ENCODE results near the gene CCL13.
"Not testable (repeated sequence)": the region's sequence is repeated elsewhere in the genome, so short reads cannot be mapped to it uniquely, and the experiment has no call there.

The CCL13 gene

DNA sequence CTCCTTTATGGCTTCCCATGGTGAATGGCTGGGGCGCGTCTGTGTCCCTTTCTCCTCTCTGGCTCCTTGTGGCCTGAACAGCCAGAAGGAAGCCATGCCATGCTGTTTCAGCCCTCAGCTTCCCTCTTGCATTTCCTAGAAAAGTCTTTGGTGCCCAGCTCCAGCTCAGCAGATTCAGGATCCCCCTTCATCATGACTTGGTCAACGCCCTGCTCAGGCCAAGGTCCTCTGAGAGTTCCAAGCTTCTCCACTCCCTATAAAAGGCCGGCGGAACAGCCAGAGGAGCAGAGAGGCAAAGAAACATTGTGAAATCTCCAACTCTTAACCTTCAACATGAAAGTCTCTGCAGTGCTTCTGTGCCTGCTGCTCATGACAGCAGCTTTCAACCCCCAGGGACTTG, at the start of gene CCL13:
CCL13 (plus strand) TSS at position 287 of the 400 bp plus-strand sequence; CDS start at position 334, 47 bp downstream.
- no peak for DNase-seq

DNA sequence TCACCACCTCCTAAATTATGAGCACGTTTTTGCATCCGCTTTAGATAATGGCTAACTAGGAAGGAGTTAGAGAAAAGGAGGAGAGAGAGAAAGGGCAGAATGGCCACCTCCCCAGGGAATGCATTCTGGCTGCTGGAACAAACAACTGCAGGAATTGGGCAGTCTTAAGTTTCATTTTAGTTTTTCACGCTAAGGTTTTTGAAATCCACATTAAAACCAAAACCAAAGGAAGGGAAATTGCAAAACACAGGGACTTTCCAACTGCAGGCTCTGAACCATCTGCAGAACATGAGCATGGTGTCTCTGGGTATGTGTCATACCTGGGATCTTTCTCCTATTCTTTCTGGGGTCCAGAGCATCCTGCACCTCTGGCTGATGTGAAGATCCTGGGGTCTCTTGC, 49.2 kb upstream of the CCL13 start:
- no peak for DNase-seq

DNA sequence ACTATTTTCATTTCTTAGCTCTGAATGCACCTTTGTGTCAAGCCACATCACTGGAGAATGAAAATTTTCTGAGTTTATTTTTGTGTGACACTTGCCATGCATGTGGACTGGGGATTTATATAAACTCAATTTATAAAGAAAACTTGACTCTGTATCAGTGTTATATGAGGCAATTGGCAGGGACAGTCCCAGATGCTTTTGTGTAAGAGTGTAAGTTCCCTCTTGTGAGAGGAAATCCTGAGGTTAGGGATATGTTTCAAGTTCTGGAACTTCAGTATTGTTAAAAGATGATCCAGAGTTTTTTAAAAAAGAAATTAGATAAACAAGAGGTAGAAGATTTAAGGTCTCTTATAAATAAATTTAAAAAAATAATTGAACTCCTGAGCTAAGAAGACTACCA, 47.9 kb upstream of the CCL13 start:
- DNase-seq, result no peak

DNA sequence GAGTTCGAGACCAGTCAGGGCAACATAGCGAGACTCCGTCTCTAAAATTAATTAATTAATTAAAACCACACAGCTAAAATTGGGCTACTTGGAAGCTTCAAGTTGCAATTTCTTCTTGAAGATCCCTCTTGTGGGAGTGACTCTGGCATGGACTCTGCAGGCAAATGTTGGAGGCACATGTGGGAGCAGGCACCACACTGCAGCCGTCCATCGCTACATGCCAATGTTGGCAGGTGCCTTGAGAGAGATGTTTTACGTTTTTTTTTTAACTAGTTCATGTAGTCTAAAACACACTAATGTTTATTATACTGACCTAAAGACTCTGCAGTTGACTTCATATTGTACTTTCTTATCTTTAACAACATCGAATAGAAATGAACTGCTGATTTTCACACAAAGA, 45.0 kb upstream of the CCL13 start:
- no peak for DNase-seq

DNA sequence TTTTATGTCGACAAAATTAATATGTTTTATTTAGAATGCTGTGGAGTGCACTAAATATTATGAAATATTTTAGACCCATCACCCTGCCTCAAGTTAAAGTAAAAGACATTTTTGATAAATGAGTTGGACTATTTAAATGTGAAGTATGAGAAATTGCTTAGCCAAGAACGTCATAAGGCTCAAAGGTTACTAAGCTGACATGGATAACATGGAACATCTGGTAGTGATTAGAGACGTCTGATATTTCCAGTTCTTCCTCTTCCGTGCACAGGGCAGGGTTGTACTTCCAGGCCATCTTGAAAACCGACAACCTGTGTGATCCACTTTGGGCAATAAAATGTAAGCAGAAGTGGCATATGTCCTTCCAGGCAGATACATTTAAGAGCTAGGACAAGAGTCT, 44.2 kb upstream of the CCL13 start:
- no peak for DNase-seq

DNA sequence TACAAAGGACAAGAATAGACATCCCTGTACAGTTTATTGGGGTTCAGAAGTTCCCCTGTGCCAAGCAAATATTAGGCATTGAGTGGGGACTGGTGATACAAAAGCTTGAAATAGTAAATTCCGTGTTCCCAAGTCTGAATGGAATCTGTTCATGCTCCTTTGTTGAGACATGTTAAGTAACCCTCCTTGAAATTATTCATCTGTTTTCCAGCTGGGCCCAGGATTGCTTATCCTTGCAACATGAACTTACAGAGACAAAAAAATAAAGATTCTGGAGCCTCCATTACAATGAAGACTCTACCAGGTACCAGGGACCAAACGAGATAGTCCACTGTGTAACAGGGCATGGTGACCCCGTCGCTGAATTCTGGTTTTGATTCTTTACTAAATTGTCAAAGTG, 43.1 kb upstream of the CCL13 start:
- no peak for DNase-seq

DNA sequence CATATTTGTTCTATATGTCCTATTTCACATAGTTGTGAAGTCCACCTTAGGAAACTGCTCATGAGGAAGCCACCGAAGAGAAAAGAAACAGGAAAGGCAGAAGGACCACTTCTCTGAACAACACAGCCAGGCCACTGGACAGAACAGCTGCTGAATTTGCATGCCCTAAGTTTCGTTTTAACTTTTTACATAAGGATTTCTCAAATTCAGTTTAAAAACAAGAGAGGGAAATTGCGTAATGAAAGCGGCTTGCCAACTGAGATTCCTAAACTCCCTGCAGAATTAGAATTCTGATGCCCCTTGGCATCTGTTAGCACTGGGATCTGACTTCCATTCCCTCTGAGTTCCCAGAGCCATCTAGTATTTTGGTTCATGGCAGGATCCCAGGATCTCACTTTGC, 42.0 kb upstream of the CCL13 start:
- no peak for DNase-seq

DNA sequence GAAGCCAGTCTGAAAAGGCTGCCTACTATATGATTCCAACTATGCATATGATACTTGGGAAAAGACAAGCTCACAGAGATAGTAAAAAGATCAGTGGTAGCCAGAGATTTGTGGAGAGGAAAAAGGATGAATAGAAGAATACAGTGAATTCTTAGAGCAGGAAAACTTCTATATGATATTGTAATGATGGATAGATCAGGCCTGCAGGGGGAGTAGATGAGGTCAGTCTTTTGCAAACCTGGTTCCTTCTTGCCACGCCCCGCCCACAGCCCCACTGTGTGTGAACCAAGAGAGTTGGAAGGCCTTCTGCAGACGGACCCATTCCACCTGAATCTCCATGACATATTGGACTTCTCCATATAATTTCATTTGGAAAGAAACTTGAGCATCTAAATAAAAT, 37.8 kb upstream of the CCL13 start:
- no peak for DNase-seq

DNA sequence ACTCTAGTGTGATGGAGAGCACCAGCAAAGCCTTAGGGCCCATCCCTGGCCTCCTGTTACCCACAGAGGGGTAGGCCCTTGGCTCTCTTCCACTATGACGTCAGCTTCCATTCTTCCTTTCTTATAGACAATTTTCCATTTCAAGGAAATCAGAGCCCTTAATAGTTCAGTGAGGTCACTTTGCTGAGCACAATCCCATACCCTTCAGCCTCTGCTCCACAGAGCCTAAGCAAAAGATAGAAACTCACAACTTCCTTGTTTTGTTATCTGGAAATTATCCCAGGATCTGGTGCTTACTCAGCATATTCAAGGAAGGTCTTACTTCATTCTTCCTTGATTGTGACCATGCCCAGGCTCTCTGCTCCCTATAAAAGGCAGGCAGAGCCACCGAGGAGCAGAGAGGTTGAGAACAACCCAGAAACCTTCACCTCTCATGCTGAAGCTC, 37.2 kb upstream of the CCL13 start, which contains the start of gene CCL8:
CCL8 (plus strand) TSS at position 397 of the 445 bp plus-strand sequence. CDS start 67 bp downstream, outside the sequence.
- DNase-seq, result no peak

DNA sequence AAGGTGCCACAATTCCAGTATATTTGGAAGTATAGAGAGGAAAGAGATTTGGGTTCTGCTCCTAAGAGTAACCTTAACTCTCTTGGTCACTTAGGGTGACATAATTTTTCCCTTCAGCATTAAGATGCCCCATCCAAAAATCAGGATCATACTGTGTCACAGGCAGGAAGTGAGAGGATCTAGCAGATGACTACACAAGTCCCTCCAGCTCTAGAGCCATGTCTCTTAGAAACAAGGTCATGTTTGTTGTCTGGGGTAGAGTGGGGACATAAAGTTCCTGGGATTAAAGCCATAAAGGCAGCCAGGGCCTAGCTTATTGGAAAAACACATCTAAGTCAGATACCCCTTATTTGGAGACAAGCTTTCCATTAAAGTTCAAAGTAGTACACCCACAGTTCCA, 34.3 kb upstream of the CCL13 start:
- no peak for DNase-seq

DNA sequence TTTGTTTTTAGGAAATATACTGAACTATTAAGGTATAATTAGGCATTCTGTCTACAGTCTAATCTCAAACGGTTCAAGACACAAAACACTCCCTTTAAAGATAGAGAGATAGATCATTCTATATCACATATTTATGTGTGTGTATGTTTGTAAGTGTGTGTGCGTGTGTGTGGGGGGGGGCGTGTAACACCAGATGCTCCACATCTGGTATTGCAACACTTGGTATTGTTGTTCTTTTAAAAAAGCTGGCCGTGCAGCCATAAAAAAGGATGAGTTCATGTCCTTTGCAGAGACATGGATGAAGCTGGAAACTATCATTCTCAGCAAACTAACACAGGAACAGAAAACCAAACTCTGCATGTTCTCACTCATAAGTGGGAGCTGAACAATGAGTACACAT, 28.7 kb upstream of the CCL13 start:
- not testable (repeated sequence) for DNase-seq

DNA sequence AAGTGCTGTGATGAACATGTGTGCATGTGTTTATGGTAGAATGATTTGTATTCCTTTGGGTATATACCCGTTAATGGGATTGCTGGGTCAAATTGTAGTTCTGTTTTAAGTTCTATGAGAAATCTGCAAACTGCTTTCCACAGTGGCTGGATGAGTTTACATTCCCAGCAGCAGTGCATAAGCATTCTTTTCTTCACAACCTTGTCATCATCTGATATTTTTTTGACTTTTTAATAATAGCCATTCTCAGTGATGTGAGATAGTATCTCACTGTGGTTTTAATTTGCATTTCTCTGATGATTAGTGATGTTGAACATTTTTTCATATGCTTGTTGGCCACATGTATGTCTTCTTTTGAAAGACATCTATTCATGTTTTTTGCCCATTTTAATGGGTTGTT, 18.6 kb upstream of the CCL13 start:
- DNase-seq, result no peak

DNA sequence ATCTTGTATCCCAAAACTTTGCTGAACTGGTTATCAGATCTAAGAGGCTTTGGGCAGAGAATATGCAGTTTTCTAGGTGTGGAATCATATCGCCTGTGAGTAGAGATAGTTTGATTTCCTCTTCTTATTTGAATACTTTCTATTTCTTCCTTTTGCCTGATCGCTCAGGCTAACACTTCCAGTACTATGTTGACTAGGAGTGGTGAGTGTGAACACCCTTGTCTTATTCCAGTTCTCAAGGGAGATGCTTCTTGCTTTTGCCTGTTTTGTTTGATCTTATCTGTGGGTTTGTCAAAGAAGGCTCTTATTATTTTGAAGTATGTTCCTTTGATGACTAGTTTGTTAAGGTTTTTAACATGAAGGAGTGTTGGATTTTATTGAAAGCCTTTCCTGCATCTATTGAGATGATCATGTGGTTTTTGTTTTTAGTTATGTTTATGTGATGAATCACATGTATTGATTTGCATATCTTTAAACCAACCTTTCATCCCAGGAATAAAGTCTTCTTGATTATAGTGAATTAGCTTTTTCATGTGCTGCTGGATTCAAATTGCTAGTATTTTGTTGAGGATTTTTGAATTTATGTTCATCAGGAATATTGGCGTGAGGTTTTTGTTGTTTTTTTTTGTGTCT, 17.0 kb upstream of the CCL13 start:
- DNase-seq, result no peak

DNA sequence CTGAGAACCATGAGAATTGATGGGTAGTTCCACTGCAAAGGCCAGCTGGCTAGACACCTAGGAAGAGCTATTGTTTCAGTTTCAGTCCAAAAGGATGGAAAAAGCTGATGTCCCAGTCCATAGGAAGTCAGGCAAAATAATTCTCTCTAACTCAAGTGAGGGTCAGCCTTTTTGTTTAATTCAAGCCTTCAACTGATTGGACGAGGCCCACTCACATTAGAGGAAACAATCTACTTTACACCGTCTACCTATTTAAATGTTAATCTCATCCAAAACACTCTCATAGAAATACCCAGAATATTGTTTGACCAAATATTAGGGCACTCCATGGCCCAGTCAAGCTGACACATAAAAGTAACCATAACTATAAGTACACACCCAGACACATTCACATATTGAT, 14.4 kb upstream of the CCL13 start:
- DNase-seq, result no peak

DNA sequence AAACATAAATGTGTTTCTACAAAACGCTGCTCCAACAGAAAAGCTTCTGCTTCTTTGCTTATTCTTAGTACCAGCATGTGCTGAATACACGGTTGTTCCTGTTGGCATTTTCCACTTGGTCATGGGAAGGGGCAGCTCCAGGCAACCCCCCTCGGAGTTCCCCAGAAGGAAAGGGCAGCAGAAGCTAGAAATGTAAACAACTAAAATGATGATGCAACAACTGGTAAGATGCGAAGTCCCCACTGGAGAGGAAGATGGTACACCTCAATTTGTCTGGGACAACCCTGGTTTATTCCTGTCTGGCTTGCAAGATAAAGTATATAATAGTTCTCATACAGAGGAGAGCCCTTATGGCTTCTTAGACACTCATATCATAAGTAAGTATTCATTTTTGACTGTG, 9.2 kb upstream of the CCL13 start:
- no peak for DNase-seq

DNA sequence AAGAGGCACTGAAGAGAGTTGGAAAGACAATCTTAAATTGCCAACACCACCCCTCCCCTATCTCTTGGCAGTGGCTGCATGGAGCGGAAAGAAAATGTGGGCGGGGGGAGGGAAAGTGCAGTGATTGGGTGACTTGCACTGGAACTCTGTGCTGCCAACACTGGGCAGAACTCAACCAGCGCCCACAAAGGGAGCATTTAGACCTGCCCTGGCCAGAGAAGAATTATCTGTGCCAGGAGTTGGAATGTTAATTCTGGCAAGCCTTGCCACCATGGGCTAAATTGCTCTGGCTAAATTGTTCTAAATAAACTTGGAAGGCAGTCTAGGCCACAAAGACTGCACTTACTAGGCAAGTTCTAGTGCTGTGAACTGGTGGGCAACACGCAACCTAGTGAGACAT, 6.5 kb upstream of the CCL13 start:
- no peak for DNase-seq

DNA sequence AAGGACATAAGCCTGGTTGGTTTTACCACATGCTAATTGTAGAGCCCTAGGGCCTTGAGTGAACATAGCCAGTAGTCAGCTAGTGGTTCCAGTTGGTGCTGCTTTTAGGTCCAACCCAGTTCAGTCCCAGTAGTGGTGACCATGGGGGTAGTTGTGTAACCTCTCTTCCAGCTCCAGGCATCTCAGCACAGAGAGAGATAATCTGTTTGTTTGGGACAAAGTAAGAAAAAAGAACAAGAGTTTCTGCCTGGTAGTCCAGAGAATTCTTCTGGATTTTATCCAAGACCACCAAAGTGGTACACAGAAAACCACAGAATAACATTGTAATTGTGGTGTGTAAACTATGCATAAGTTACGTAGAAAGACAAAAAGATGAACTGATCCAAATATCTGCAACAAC, 5.2 kb upstream of the CCL13 start:
- no peak for DNase-seq

DNA sequence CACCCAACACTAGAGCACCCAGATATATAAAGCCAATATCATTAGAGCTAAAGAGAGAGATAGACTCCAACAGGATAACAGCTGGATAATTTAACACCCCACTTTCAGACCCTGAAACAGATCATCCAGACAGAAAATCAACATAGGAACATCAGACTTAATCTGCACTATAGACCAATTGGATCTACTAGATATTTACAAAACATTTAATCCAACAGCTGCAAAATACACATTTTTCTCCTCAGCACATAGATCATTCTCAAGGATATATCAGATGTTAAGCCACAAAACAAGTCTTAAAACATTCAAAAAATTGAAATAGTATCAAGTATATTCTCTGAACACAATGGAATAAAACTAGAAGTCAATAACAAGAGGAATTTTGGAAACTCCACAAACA, 4.1 kb upstream of the CCL13 start:
- no peak for DNase-seq

DNA sequence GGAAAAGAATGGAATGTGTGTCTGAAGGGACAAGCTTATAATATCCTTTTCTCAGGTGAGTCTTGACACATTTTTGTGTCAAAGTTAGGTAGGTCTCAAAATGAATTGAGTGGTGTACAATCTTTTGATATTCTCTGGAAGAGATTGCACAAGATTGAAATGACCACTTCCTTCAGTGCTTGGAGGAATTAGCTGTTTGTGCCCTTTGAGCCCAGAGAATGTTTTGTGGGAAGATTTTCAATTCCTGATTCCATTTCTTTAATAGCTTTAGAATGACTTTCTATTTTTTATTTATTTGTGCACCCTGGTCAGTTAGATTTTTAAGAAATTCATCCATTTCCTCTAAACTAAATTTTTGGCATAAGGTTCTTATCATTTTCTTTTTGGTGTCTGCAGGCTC, 1.6 kb upstream of the CCL13 start:
- DNase-seq, result no peak

DNA sequence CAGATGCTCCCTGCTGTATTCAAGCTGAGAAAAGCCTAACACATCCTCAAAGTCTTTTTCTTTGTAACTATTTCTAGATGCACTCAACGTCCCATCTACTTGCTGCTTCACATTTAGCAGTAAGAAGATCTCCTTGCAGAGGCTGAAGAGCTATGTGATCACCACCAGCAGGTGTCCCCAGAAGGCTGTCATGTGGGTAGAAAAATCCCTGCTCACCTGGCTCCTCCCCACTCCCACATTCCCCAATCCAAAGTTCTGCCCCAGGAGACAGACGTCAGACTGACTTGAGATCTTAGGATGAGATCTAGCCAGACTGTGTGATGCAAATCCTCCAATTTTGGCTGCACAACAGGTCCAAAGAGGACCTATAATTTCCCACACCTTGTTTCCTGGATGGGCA, 1.1 kb downstream of the CCL13 start:
- no peak for DNase-seq

DNA sequence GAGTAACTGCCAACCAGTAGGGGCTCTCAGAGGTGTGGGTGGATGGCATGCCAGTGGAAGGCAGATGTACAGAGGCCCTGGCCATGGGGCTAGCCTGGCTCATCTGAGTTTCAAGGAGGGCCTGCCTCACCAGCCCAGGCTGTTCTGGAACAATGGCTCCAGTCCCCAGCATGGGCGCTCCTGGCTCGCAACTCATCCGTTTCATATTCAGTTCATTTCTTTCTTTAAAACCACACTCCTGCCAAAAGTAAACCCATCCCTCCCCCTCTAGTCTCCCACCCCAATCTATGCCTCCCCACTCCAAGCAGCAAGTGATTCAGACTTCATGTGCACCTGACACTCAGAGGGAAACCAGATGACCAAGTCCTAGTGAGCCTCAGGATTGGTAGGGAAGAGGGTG, 2.4 kb downstream of the CCL13 start:
- DNase-seq, result no peak

DNA sequence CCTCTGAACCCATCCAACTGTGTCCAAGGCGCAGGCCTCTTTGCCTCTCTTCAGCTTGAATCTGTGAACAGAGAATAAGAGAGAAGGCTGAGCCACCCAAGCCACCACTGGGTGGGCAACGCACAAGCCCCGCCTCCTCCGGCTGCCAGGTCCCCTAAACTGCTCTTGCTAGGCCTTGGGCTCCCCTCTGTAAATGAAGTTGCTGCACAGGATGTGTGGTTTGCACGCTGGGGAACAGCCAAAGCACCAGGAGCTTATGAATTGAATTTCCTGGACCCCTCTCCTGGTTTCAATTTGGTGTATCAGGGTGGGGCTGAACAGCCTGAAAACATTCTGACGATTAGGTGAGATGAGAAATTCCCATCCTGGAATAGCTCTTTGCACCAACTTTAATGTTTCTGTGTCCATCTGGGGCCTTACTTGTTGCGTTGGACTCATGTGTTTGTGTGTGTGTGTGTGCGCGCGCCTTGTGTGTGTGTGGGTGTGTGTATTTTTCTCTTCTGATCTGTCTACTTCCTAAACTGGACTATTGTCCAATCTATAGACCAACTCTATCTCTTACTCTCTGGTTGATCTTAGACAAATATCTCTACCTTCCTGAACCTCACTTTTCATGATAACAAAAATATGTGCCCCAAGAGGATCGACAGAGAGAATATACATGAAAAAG, 4.5 kb downstream of the CCL13 start:
- DNase-seq, result no peak

DNA sequence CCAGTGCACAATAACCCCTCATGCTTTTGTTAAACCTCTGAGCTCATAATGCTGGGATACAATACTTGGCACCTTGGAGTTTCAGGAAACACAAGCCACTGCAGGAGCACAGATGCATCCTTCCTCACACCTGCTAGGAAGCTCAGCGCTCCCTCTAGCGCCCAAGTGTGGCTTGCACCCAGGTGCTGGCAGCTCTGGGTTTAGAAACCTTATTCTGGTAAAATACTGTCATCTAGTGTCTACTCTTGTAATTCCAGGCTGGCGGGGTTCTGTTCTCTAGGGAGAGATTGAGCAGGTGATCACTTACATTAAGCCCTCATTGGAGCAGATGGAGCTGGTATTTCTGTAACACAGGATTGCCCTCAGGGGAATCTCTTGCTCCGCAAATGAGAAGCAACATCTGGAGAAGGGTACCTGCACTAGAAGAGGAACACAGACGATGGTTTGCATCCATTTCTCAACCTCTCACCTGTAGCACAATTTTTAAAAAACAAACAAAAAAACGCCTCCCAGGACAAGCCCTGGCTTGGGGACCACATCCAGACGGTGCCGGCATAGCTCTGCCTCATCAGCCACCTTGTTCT, 5.3 kb downstream of the CCL13 start:
- peak; percentile 86 for DNase-seq

DNA sequence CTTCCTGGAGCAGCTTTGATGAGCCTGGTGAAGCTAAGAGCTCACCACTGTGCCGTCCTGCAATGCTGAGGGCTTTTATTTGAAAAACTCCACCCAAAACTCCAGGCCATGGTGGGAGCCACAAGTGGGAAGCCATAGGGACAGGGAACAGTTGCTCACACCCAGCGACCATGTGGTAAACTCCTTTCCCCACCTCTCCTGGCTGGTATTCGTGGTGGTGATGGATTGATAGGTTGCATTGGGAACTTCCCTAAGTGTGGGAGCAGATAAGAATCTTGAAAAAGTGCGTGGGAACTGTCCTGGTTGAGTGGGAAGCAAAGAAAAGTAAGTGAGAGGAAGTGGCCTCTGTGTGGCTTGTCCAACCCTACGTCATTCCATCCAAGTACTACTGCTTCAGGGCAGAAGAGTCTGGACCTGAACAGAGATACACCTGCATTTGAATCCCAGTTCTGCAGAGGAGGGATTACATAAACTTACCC, 6.9 kb downstream of the CCL13 start, which contains the start of gene CCL1:
CCL1 (minus strand) TSS at position 51 of the 479 bp plus-strand sequence. CDS start 72 bp downstream, outside the sequence.
- no peak for DNase-seq

Measured in retina (tissue), 1 donor.